Measurements from ENCODE around the gene TRIM6. TPM values are rescaled to one million over a fixed set of nuclear protein-coding genes. Genes with fewer than 3 reads are reported as not detected.

Gene TRIM6
- total RNA-seq, 1 experiment from 2014 or later = 17.9 TPM

DNA sequence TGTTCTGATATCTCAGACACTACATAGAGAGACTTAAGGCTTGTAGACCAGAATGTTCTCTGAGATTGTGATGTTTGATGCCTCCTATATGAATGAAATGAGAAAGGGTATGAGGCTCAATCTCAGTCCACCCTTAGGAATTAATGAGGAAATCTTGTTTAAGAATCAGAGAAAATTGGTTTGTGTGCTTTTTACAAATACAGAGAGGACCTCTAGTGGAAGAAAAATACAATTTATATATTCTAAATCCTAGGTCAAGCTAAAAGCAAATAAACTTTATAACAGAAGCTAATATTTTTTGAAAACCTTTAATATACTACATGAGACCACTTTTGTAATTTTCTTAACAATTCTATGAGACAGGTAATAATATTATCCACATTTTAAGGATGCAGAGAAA is 43.1 kb upstream of the TRIM6 start:
- Histone ChIP-seq H3K79me2 (ENCODE audit: insufficient read depth, low read length) (no peaks in the 10 kb centered on the region), H3K9me3 (ENCODE audit: control insufficient read depth, low read depth, low read length) (no peaks in the 10 kb centered on the region), H3K14ac (ENCODE audit: insufficient read depth, low read length) (no peak overlapping the region), H4K8ac (replicated peaks; ENCODE audit: insufficient read length, low read depth, low read length) (no peak overlapping the region), H4K5ac (ENCODE audit: insufficient read length, low read depth, low read length) (no peak overlapping the region), H3K4me1 (ENCODE audit: insufficient read depth, low read length) (peaks cover 5% of the 10 kb centered on the region; the same call in 1 of the 2 replicates), H3K27ac (ENCODE audit: insufficient read length, low read depth, low read length) (no peak overlapping the region), H2BK20ac (ENCODE audit: low read depth, low read length, poor library complexity, severe bottlenecking) (no peak overlapping the region), H2BK12ac (ENCODE audit: insufficient read length, low read depth, low read length) (no peak overlapping the region), H2AK5ac (ENCODE audit: insufficient read length, low read length) (no peak overlapping the region), H3K23ac (ENCODE audit: insufficient read length, low read depth, low read length) (no peak overlapping the region), H3K4me2 (ENCODE audit: insufficient read depth, insufficient read length, low read length) (no peak overlapping the region), H3K4ac (ENCODE audit: low read depth, low read length) (no peak overlapping the region), H3K9ac (ENCODE audit: extremely low read depth, insufficient read length, low read length) (no peak overlapping the region), H4K91ac (ENCODE audit: insufficient read length, low read depth, low read length) (no peak overlapping the region), H4K20me1 (ENCODE audit: control insufficient read depth, insufficient read depth, insufficient read length) (no peaks in the 10 kb centered on the region), H3K56ac (ENCODE audit: insufficient read length, low read depth, low read length) (no peak overlapping the region), H2BK120ac (ENCODE audit: low read depth, low read length, poor library complexity, severe bottlenecking) (no peak overlapping the region), H3K23me2 (ENCODE audit: insufficient read length, low read depth, low read length, poor library complexity, severe bottlenecking) (no peaks in the 10 kb centered on the region), H3K18ac (ENCODE audit: insufficient read length, low read depth, low read length) (no peak overlapping the region), H3K79me1 (ENCODE audit: insufficient read depth, low read depth, low read length, poor library complexity, severe bottlenecking) (no peaks in the 10 kb centered on the region), H2BK15ac (ENCODE audit: low read depth, low read length) (no peak overlapping the region), H2BK5ac (ENCODE audit: insufficient read length, low read length) (no peak overlapping the region), H3K27me3 (ENCODE audit: insufficient read depth, low read length) (no peaks in the 10 kb centered on the region), H3T11ph (ENCODE audit: low read length) (no peak overlapping the region), H2AFZ (ENCODE audit: low read length) (no peak overlapping the region)
- Mint-ChIP-seq H3K27me3 (ENCODE audit: low read depth) (peaks cover 3% of the 10 kb centered on the region), H3K9me3 (no peaks in the 10 kb centered on the region), H3K4me1 (peaks cover 0 to 8% of the 10 kb centered on the region in 2 experiments; a peak in 2 of 4 replicates), H3K36me3 (ENCODE audit: insufficient read depth in 1 of 3, low read depth in 3 of 3) (no peaks in the 10 kb centered on the region), H3K27ac (no peak overlapping the region), H3K4me3 (no peak overlapping the region)
- peak; percentile 49; the same call in 1 of the 3 replicates for TF ChIP-seq CTCF (conservative IDR thresholded peaks at IDR 0.05)
- no peak for DNase-seq

Measured in H9 (cell line).